ENCODE measurements around the gene LMO7.

DNA sequence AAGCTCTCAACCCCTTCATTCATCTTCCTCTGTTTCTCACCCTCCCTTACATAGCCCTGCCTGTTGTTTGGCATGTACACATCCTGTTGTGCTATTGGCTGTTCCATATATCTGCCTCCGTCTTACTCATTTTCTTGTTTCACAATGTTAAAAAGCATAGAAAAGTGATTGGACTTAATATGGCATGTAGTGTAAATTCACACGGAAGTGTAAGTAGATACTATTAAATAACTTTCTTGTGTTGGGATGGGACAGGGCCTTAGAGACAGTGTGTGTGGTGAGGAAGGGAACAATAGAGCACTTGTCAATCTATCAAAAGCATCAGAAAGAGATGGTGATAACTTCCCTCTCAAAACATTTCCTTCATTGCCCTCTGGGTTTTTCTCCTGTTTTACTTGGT lies 12.3 kb downstream of the LMO7 start:
- TF ChIP-seq, protein P1, sequence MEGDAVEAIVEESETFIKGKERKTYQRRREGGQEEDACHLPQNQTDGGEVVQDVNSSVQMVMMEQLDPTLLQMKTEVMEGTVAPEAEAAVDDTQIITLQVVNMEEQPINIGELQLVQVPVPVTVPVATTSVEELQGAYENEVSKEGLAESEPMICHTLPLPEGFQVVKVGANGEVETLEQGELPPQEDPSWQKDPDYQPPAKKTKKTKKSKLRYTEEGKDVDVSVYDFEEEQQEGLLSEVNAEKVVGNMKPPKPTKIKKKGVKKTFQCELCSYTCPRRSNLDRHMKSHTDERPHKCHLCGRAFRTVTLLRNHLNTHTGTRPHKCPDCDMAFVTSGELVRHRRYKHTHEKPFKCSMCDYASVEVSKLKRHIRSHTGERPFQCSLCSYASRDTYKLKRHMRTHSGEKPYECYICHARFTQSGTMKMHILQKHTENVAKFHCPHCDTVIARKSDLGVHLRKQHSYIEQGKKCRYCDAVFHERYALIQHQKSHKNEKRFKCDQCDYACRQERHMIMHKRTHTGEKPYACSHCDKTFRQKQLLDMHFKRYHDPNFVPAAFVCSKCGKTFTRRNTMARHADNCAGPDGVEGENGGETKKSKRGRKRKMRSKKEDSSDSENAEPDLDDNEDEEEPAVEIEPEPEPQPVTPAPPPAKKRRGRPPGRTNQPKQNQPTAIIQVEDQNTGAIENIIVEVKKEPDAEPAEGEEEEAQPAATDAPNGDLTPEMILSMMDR (IDR thresholded peaks at IDR 0.05), result no peak
- TF ChIP-seq EZH2 (IDR thresholded peaks at IDR 0.05) (no peak), EZH2phosphoT487 (IDR thresholded peaks at IDR 0.05) (no peak)
